ENCODE data around the gene GNG8.

DNA sequence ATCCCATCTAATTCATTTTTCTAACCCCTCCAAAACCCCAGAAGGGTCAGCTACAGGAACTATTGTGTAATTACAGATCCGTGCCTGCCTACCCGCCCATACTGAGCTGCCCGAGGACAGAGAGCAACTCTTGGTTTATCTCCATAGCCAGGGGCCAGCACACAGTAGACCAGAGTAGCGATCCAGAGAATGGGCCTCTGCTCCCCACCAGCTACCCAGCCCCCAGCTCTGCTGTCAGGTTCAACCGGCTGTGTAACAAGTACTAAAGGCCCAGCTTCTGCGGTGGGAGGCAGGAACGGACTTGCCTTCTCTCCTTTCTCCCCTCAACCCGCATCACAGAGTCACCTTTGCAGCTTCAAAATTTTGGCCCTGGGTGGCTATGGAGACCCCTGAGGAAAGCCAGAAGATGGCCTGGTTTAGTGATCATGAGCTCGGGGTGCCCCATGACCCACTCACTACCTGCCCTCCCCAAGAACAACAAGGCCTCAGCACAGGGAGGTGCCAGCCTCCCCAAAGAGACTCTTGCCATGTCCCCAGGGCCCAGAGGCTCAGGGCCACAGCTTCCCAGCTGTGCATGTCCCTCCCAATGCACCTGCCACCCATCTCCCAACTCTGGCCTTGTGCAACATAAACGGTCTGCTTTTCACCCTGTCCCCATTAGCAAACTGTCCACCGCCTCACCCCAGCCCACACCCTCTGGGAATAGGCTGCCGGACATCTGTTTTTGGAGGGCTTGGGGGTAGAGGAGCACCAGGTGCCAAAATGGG is 29.1 kb downstream of the GNG8 start:
- no peak for TF ChIP-seq EZH2 (optimal IDR thresholded peaks at IDR 0.05; ENCODE audit: low read depth, low read length)
- TF ChIP-seq, protein P1, sequence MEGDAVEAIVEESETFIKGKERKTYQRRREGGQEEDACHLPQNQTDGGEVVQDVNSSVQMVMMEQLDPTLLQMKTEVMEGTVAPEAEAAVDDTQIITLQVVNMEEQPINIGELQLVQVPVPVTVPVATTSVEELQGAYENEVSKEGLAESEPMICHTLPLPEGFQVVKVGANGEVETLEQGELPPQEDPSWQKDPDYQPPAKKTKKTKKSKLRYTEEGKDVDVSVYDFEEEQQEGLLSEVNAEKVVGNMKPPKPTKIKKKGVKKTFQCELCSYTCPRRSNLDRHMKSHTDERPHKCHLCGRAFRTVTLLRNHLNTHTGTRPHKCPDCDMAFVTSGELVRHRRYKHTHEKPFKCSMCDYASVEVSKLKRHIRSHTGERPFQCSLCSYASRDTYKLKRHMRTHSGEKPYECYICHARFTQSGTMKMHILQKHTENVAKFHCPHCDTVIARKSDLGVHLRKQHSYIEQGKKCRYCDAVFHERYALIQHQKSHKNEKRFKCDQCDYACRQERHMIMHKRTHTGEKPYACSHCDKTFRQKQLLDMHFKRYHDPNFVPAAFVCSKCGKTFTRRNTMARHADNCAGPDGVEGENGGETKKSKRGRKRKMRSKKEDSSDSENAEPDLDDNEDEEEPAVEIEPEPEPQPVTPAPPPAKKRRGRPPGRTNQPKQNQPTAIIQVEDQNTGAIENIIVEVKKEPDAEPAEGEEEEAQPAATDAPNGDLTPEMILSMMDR (IDR thresholded peaks at IDR 0.05; ENCODE audit: low read length), result no peak
- no peak for TF ChIP-seq EZH2phosphoT487 (IDR thresholded peaks at IDR 0.05; ENCODE audit: low read length)

All from MM.1S (cell line).